22Rv1 (cell line): ENCODE results near the gene APOBEC3A.
"Not testable (repeated sequence)": the region's sequence is repeated elsewhere in the genome, so short reads cannot be mapped to it uniquely, and the experiment has no call there.

Experiments used
- H3K27ac ChIP-seq: fragments of 450-650 bp; 2 replicates; pipeline ENCODE4 v1.5.1; 2017
- ZFX ChIP-seq: fragments of 450-650 bp; IDR thresholded peaks from 2 replicates; pipeline ENCODE4 v1.6.1; 2017; ENCODE audit warnings: antibody characterized with exemption, borderline replicate concordance
- TF ChIP-seq, protein P1 (sequence below): fragments of 450-650 bp; IDR thresholded peaks from 2 replicates; pipeline ENCODE4 v1.5.1; 2017; ENCODE audit warnings: mild to moderate bottlenecking

APOBEC3A gene

DNA sequence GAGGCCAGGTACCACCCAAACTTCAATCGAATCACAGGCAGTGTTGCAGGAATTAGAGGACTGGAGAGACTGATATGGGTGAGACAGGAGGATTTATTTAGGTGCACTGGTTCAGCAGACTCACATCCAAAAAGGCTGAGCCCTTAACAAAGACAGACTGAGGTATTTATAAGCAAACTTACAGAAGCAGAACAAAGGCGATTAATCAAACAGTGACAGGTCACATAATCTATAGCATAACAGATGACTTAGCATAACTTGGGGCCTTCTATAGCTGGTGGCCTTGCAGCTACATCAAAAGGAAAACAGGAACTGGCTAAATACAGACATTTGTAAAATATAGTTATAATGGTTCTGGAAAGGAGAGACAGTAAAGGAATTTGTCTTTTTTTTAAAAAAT, 26.8 kb downstream of the APOBEC3A start:
- no peak overlapping the region for H3K27ac ChIP-seq
- TF ChIP-seq, protein P1, sequence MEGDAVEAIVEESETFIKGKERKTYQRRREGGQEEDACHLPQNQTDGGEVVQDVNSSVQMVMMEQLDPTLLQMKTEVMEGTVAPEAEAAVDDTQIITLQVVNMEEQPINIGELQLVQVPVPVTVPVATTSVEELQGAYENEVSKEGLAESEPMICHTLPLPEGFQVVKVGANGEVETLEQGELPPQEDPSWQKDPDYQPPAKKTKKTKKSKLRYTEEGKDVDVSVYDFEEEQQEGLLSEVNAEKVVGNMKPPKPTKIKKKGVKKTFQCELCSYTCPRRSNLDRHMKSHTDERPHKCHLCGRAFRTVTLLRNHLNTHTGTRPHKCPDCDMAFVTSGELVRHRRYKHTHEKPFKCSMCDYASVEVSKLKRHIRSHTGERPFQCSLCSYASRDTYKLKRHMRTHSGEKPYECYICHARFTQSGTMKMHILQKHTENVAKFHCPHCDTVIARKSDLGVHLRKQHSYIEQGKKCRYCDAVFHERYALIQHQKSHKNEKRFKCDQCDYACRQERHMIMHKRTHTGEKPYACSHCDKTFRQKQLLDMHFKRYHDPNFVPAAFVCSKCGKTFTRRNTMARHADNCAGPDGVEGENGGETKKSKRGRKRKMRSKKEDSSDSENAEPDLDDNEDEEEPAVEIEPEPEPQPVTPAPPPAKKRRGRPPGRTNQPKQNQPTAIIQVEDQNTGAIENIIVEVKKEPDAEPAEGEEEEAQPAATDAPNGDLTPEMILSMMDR = no peak
- no peak for TF ChIP-seq ZFX

DNA sequence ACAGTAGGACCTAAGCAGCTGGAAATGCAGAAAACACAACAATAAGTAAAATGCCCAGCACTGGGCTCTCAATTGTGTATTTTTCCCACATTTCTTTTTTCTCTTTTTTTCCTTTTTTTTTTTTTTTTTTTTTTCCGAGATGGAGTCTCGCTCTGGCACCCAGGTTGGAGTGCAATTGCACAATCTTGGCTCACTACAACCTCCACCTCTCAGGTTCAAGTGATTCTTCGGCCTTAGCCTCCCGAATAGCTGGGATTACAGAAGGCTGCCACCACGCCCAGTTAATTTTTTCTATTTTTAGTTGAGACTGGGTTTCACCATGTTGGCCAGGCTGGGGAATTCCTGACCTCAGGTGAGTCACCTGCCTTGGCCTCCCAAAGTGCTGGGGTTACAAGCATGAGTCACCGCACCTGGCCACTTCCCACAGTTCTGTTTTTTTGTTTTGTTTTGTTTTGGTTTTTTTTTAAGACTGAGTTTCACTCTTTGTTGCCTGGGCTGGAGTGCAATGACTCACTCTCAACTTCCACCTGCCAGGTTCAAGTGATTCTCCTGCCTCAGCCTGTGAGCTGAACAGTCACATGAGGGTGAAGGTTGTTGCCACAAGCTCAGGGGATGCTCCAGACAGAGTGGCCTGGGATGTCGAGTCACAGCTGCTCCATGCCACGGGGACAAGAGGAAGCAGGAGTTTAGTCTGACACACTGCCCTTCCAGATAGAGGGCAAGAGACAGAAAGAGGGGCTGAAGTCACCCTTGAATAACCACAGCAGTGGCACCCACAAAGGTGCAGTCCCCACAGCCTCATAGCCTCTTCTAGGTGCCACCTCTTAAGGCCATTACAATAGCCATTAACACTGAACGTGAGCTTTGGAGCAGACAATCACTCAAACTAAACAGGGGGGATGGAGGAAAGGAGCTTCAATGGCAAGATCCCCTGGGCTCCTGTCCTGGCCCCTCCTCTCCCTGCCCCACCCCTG, 27.7 kb downstream of the APOBEC3A start:
- not testable (repeated sequence) for H3K27ac ChIP-seq

DNA sequence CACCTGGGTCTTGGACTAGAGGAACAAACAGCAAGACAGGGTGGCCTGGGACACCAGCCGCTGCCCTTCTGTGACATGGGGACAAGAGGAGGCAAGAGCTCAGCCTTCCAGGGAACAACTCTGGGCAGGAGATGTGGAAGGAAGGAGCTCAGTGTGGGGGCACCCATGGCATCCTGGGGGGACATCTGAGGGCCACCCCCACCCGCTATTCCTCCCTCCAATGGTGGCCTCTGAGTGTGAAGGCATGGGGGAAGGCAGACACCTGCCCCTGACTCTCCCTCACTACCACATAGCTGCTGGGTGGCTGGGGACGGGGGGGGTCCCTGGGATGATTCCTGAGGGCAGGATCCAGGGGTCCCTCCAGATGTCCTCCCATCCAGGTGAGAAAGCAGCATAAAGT, 29.2 kb downstream of the APOBEC3A start:
- no peak for TF ChIP-seq ZFX
- TF ChIP-seq, protein P1 = no peak
- H3K27ac ChIP-seq = no peak overlapping the region

DNA sequence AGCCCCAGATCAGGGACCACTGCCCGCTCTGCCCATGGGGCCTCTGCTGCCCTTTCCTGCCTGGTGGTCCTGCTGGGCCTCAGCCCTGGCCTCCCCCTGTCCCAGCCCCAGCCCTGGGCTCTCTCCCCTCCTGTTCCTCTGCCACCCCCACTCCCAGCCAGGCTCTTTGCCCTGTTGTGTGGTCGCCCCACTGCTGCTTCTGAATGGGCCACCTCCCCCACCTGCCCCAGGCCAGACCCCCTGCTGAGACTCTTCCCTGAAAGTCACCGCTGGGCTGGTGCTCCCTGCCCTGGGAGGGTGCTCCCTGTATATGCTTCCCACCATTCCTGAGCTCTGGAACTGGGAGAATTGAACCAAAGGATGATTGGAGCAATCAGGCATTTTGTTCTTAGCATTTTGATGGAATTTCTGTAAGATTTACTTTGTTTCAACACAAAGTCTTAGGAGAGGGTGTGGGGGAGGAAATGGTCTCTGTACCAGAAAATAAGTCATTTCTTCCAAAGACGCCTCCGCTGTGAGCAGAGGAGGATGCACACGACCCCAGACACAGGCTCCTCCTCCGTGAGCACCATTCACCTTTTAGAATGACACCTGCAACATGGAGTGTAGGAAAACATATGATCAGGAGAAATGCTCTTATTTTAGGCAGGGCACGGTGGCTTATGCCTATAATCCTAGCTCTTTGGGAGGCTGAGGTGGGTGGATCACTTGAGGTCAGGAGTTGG, 29.9 kb downstream of the APOBEC3A start:
- TF ChIP-seq, protein P1 = no peak
- no peak for TF ChIP-seq ZFX
- H3K27ac ChIP-seq = no peak overlapping the region

DNA sequence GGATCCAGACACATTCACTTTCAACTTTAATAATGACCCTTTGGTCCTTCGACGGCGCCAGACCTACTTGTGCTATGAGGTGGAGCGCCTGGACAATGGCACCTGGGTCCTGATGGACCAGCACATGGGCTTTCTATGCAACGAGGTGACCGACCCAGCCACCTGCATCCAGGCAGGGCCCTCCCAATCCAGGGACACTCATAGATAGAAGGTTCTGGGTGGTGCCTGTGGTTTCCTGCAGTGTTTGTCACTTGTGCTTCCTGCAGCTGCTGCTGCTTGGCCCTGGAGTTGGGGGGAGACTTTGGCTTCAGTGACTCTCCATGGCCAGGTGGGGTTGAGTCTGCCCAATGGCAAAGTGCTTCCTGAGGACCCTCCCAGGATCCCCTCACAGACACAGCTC, 32.1 kb downstream of the APOBEC3A start:
- H3K27ac ChIP-seq = no peak overlapping the region
- TF ChIP-seq ZFX = no peak
- TF ChIP-seq, protein P1 = no peak

DNA sequence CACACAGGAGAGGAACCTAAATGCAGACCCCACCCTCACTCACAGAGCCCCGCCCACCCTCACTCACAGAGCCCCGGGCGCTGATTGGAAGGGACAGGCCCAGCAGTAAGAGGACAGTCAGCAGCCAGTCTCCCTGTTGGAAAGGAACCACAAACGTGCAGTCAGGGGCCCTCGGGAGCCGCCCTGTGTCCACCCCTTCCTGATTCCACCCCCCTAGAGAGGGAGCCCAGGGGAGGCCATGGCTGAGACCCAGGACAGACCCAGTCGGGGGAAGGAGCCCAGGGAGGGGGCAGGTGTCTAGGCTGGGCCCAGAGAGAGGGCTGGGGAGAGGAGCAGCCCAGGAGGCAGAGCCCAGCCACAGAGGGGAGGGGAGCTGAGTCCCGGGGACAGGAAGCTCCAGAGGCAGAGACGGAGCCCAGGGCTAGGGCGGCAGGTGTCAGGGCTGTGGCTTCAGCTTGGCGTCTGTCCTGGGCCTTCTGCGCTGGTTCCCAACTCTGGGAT, 35.5 kb downstream of the APOBEC3A start:
- not testable (repeated sequence) for H3K27ac ChIP-seq

DNA sequence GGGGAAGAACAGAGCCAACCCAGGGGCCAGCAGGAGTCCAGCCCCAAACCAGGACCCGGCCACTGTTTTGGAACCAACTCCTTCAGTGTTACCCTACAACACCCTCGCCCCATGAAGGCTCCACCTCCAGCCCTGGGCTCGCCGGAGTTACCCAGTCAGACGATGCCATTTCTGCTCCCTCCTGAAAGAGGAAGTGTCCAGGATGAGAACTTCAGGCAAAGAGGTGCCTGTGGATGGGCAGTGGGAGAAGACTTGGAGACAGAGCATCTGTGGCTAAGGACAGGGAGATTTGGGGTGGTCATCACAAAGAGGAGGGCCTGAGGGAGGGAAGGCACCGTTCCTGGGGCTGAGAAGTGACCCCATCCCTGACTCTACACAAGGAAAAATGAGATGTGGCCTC, 38.7 kb downstream of the APOBEC3A start:
- no peak for TF ChIP-seq ZFX
- TF ChIP-seq, protein P1 = no peak
- no peak overlapping the region for H3K27ac ChIP-seq

DNA sequence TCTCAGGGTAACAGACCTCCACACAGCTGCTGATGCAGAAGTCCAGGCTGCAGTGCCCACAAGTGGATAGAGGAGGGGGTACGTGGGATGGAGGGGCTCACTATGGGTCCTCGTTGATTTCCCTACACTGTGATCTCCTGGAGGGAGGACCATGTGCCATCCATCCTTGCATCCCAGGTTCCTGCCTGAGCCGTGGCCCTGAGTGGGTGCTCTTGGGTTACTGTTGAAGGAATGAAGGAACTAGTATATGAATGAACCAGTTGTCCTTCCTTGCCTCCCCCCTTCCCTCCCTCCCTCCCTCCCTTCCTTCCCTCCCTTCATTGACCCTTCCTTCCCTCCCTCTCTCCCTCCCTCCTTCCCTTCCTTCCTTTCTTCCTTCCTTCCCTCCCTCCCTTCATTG, 40.1 kb downstream of the APOBEC3A start:
- no peak for TF ChIP-seq ZFX
- TF ChIP-seq, protein P1 = no peak
- H3K27ac ChIP-seq = no peak overlapping the region
